Activated naive CD4-positive, alpha-beta T cell treated with anti-CD3 and anti-CD28 coated beads for 36 hours (primary cell): ENCODE measurements around the gene NR1D1. TPM values are rescaled to one million over a fixed set of nuclear protein-coding genes. Genes with fewer than 3 reads are reported as not detected.
A peak's percentile ranks its signal among the peaks of the same experiment; 100 is the strongest.

Experiments used
- CTCF ChIA-PET: fragments of 350-600 bp; sonication (Branson Sonifier 250); formaldehyde crosslinking; loops from one replicate; lab custom pipeline; 2021; ENCODE audit warnings: antibody characterized with exemption; lab: Charles Lee
- DNase-seq: peaks from one replicate; pipeline ENCODE4 v3.0.0-alpha.2; 2020
- H3K27ac Mint-ChIP-seq: one replicate; pipeline ENCODE4 v1.8.0; 2021; ENCODE audit warnings: mild to moderate bottlenecking, mixed read lengths
- H3K27me3 Mint-ChIP-seq: one replicate; pipeline ENCODE4 v1.8.0; 2021; ENCODE audit warnings: low read depth, mixed read lengths
- H3K36me3 Mint-ChIP-seq: one replicate; pipeline ENCODE4 v1.8.0; 2021; ENCODE audit warnings: low read depth, mixed read lengths
- H3K4me1 Mint-ChIP-seq: one replicate; pipeline ENCODE4 v1.8.0; 2021; ENCODE audit warnings: low read depth, mixed read lengths
- H3K4me3 Mint-ChIP-seq: one replicate; pipeline ENCODE4 v1.8.0; 2021; ENCODE audit warnings: mild to moderate bottlenecking, moderate library complexity, mixed read lengths
- H3K9me3 Mint-ChIP-seq: one replicate; pipeline ENCODE4 v1.8.0; 2021; ENCODE audit warnings: mixed read lengths
- intact Hi-C: fragments of 100-400 bp; cut with micrococcal nuclease; formaldehyde crosslinking; loops from one replicate; pipeline ENCODE4 v1.15.1; 2023
- total RNA-seq, 2 experiments: library from RNA; stranded (reverse); gene quantifications; one replicate each; pipeline ENCODE4 v1.2.3, GENCODE V29; 2021

NR1D1 gene
- total RNA-seq, 2 experiments from 2014 or later: 9.0 to 9.1 TPM

DNA sequence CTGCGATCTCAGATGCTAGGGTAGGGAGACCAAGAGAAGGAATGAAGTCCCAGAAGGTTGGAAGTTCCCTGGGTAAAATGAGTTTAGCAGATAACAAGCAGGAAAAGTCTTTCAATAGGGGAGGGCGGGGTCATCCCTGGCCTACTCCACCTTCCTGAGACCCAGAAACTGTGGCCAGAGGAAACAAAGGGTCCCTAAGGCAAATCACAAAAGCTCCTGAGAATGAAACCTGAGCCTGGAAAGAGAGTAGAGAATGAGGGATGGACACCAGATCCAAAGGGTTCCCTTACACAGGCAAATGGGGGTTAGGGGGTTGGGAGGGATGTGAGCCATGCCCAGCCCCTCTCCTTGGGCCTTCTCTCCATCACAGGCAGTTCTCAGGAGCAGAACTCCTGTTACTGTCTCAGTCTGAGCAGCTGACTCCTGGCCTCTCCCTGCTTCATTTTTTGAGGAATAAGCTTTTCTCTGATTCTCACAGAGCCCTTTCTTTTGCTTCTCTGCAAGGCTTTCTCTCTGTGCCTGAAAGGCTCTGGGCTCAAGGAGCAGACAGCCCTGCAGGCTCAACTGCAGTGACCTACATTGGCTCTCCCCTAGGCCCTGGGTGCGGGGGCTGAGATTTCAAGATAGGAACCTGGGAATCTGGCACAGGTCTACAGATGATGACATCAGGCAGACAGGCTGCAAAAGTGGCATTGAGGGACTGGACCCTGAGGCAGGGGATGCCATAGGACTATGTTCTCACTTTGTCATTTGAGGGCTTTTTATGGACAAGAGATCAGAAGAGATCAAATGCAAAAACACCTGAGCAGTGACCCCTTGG lies 9.8 kb upstream of the NR1D1 start:
- no peaks in the 10 kb centered on the region for H3K9me3 Mint-ChIP-seq
- H3K36me3 Mint-ChIP-seq: no peaks in the 10 kb centered on the region
- no peaks in the 10 kb centered on the region for H3K27me3 Mint-ChIP-seq
- CTCF ChIA-PET: interaction anchor here (0.6 to 6.5 kb wide), 18 partner anchors 8 to 214 kb away, joined by 3 to 90 read pairs (median 13); partner anchors contain the start of genes CSF3, MED24, MSL1 and NR1D1
- H3K4me3 Mint-ChIP-seq: no peak overlapping the region
- peaks cover 82% of the 10 kb centered on the region for H3K4me1 Mint-ChIP-seq
- H3K27ac Mint-ChIP-seq: no peak overlapping the region
- no peak for DNase-seq
- intact Hi-C loops: loop anchor here (5.0 kb wide), 1 partner anchor 42 kb away; no protein-coding TSS in a partner anchor

GRCh38 chr17:40108970-40109824 lies 8.8 kb upstream of the NR1D1 start:
- intact Hi-C loops: loop anchor here (1.0 to 10.0 kb wide), 4 partner anchors 13 to 1237 kb away; partner anchors contain the start of genes LASP1 and STARD3
- peaks cover 93% of the 10 kb centered on the region for H3K4me1 Mint-ChIP-seq
- DNase-seq: peak; percentile 79
- CTCF ChIA-PET: interaction anchor here (0.6 to 6.5 kb wide), 11 partner anchors 7 to 213 kb away, joined by 3 to 90 read pairs (median 4); partner anchors contain the start of genes CSF3, NR1D1 and THRA
- no peaks in the 10 kb centered on the region for H3K36me3 Mint-ChIP-seq
- no peaks in the 10 kb centered on the region for H3K9me3 Mint-ChIP-seq
- H3K4me3 Mint-ChIP-seq: no peak overlapping the region
- H3K27ac Mint-ChIP-seq: peak overlapping the region; percentile 80
- H3K27me3 Mint-ChIP-seq: no peaks in the 10 kb centered on the region

- peak overlapping the region; percentile 80 for H3K27ac Mint-ChIP-seq
- H3K36me3 Mint-ChIP-seq: no peaks in the 10 kb centered on the region
- peak; percentile 32 for DNase-seq
- peak overlapping the region; percentile 50 for H3K4me3 Mint-ChIP-seq
- no peaks in the 10 kb centered on the region for H3K9me3 Mint-ChIP-seq
- intact Hi-C loops: loop anchor here (1.0 to 10.0 kb wide), 4 partner anchors 11 to 1235 kb away; partner anchors contain the start of genes LASP1 and STARD3
- CTCF ChIA-PET: interaction anchor here (1.2 kb wide), 1 partner anchor 81 kb away, joined by 3 read pairs; no protein-coding TSS in a partner anchor
- H3K4me1 Mint-ChIP-seq: peaks cover 94% of the 10 kb centered on the region
- H3K27me3 Mint-ChIP-seq: no peaks in the 10 kb centered on the region
These were observed 7.3 kb upstream of the NR1D1 start for GRCh38 chr17:40107522-40108174.

GRCh38 chr17:40106760-40107521 lies 6.6 kb upstream of the NR1D1 start:
- Mint-ChIP-seq H3K27ac (no peak overlapping the region), H3K36me3 (no peaks in the 10 kb centered on the region), H3K4me1 (peaks cover 90% of the 10 kb centered on the region), H3K9me3 (no peaks in the 10 kb centered on the region), H3K27me3 (no peaks in the 10 kb centered on the region), H3K4me3 (no peak overlapping the region)
- peak; percentile 26 for DNase-seq
- intact Hi-C loops: loop anchor here (5.0 to 10.0 kb wide), 3 partner anchors 472 to 1235 kb away; partner anchors contain the start of genes LASP1 and STARD3
- CTCF ChIA-PET: interaction anchor here (0.6 to 1.2 kb wide), 4 partner anchors 76 to 245 kb away, joined by 3 to 5 read pairs (median 4); no protein-coding TSS in a partner anchor

- CTCF ChIA-PET: interaction anchor here (0.6 to 1.2 kb wide), 5 partner anchors 34 to 245 kb away, joined by 3 to 4 read pairs (median 3); no protein-coding TSS in a partner anchor
- Mint-ChIP-seq H3K4me1 (peaks cover 90% of the 10 kb centered on the region), H3K4me3 (no peak overlapping the region), H3K27me3 (no peaks in the 10 kb centered on the region), H3K27ac (no peak overlapping the region), H3K36me3 (no peaks in the 10 kb centered on the region), H3K9me3 (no peaks in the 10 kb centered on the region)
- intact Hi-C loops: loop anchor here (5.0 to 10.0 kb wide), 3 partner anchors 471 to 1234 kb away; partner anchors contain the start of genes LASP1 and STARD3
- no peak for DNase-seq
These were observed 5.7 kb upstream of the NR1D1 start for GRCh38 chr17:40105861-40106759.

DNA sequence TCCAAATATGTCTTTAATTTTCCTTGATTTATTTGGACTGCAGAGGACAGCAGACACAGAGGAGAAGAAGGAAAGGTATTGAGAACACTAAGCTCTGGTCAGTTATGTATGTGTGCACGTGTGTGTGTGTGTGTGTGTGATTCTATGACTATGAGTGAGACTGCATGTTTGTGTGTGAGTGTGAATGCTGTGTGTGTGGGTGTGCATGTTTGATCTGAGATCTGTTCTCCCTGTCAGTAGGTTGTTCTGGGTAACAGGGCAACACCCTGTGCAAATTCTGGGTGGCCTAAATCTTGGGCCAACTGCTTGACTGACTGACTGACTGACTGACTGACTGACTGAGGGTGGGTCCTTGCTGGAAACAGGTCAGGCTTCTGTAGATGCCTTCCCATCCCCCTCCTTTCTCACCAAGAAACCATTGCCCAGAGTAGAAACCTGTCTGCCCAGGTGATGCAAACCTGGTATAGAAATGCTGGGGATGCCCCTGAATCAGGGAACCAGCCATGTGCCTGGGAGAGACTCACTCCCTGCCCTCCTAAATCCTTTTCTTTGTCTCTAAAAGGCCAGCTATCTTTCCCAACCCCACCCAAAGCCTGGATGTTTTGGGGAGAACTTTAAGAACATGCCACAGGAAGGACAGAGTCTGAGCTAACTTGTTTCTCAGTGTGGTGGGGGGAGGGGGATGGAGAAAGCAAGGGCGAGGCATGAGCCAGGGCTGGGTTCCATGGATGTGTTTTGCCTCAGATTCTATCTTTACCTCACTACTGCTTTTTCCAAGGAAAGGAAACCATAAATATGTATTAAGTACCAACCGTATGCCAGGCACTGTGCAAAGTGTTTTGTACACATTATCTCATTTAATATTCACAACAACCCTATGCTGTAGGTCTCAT lies 4.5 kb upstream of the NR1D1 start:
- H3K36me3 Mint-ChIP-seq: no peaks in the 10 kb centered on the region
- DNase-seq: peak; percentile 51

GRCh38 chr17:40103688-40104087 lies 3.3 kb upstream of the NR1D1 start:
- no peak overlapping the region for H3K4me3 Mint-ChIP-seq
- H3K27ac Mint-ChIP-seq: peak overlapping the region; percentile 69
- CTCF ChIA-PET: interaction anchor here (0.5 to 4.4 kb wide), 7 partner anchors 8 to 146 kb away, joined by 3 to 77 read pairs (median 4); no protein-coding TSS in a partner anchor
- peaks cover 90% of the 10 kb centered on the region for H3K4me1 Mint-ChIP-seq
- peaks cover 1% of the 10 kb centered on the region for H3K36me3 Mint-ChIP-seq
- no peaks in the 10 kb centered on the region for H3K27me3 Mint-ChIP-seq
- no peak for DNase-seq
- intact Hi-C loops: loop anchor here (10.0 kb wide), 2 partner anchors 469 to 501 kb away; partner anchors contain the start of gene STARD3
- no peaks in the 10 kb centered on the region for H3K9me3 Mint-ChIP-seq

More for the DNA sequence above, 4.5 kb upstream of the NR1D1 start:
- Mint-ChIP-seq H3K27ac (peak overlapping the region; percentile 6), H3K4me1 (peaks cover 92% of the 10 kb centered on the region), H3K27me3 (no peaks in the 10 kb centered on the region), H3K9me3 (no peaks in the 10 kb centered on the region), H3K4me3 (no peak overlapping the region)
- intact Hi-C loops: loop anchor here (5.0 to 10.0 kb wide), 3 partner anchors 470 to 1233 kb away; partner anchors contain the start of genes LASP1 and STARD3
- CTCF ChIA-PET: interaction anchor here (0.9 to 1.2 kb wide), 4 partner anchors 9 to 63 kb away, joined by 3 to 4 read pairs (median 3); partner anchors contain the start of gene MED24

GRCh38 chr17:40103071-40103661 lies 2.8 kb upstream of the NR1D1 start:
- H3K27ac Mint-ChIP-seq: peak overlapping the region; percentile 69

More at GRCh38 chr17:40103071-40103661, 2.8 kb upstream of the NR1D1 start:
- no peaks in the 10 kb centered on the region for H3K27me3 Mint-ChIP-seq
- intact Hi-C loops: loop anchor here (10.0 kb wide), 2 partner anchors 468 to 502 kb away; partner anchors contain the start of gene STARD3
- peak; percentile 50 for DNase-seq
- H3K4me1 Mint-ChIP-seq: peaks cover 91% of the 10 kb centered on the region
- peaks cover 5% of the 10 kb centered on the region for H3K36me3 Mint-ChIP-seq
- CTCF ChIA-PET: interaction anchor here (0.5 to 5.2 kb wide), 10 partner anchors 9 to 145 kb away, joined by 3 to 77 read pairs (median 4); no protein-coding TSS in a partner anchor
- no peaks in the 10 kb centered on the region for H3K9me3 Mint-ChIP-seq
- no peak overlapping the region for H3K4me3 Mint-ChIP-seq
